Myocyte (in vitro differentiated cells): Measurements from ENCODE around the gene CTXN3. TPM values are rescaled to one million over a fixed set of nuclear protein-coding genes. Genes with fewer than 3 reads are reported as not detected.
A peak's percentile ranks its signal among the peaks of the same experiment; 100 is the strongest.

Experiments
- DNase-seq: peaks from one replicate; pipeline ENCODE4 v3.0.0-alpha.2; 2012; ENCODE audit warnings: low read depth
- total RNA-seq: library from RNA; depleted of rRNA; stranded (reverse); fragments of >200 nt; gene quantifications from 2 replicates; pipeline ENCODE4 v1.2.3, GENCODE V29; 2014

CTXN3 gene
- total RNA-seq, 1 donor from 2014 or later = not detected

- no peak for DNase-seq
These were observed 47.8 kb downstream of the CTXN3 start for GRCh38 chr5:127696683-127697082.

- DNase-seq = no peak
These were observed 49.2 kb downstream of the CTXN3 start for GRCh38 chr5:127697894-127698600.

- DNase-seq = no peak
These were observed 50.5 kb downstream of the CTXN3 start for GRCh38 chr5:127699416-127699815.

- no peak for DNase-seq
These were observed 51.4 kb downstream of the CTXN3 start for GRCh38 chr5:127700237-127700766.

DNA sequence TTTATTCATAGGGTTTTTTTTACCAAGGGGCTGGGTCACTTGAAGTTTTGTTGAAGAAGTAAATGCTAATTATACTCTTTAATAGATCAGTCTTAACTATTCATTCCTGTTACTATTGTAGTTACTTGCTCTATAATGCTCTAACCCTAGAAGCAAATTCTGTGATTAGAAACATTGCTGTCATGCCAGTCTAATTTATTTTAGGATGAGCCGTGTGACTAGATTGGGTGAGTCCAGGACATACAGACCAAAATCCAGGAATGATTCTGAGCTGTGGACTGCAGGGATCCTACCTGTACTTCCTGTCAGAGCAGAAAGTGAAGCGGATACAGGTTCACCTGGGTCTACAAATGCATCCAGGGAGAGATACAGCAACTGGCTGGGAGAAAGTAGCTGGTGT, 53.6 kb downstream of the CTXN3 start:
- DNase-seq = no peak

- no peak for DNase-seq
These were observed 54.2 kb downstream of the CTXN3 start, which contains the start of gene CCDC192 for GRCh38 chr5:127702926-127703561. CCDC192 (plus strand) TSS chr5:127703391; CDS start chr5:127703446, 55 bp downstream.

DNA sequence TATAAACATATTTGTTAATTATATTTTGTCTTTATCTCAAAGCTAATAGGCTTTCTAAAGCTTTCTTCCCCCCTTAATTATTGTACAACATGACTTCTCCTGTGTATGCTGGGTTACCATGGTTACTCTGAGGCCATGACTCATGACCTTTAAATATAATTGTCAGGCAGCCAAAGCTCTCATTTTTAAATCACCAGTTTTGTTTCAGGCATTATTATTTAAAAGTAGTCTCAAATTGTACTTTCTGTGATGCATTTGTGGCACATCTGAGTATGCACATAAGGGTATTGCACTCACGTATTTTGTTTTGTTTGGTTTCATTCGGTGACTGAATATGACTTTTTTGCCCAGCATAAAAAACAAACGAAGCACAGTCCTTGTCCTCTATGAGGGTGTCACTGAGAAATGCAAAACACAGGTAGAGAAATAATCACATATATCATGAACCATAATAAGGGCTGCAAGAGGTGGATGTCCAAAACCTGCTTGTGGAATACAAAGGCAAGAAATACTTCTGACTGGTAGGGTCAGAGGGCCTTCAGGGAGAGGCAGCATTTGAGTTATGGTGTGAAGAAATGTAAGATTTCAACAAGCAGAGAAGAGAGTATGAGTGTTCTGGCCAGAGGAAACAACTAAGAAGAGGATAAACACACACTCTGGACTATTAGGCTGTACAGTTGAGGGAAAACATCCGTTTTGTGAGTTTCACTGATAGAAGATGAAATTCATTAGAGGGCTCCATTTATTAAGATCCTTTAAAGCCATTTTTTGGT, 56.4 kb downstream of the CTXN3 start:
- peak; percentile 72 for DNase-seq

DNA sequence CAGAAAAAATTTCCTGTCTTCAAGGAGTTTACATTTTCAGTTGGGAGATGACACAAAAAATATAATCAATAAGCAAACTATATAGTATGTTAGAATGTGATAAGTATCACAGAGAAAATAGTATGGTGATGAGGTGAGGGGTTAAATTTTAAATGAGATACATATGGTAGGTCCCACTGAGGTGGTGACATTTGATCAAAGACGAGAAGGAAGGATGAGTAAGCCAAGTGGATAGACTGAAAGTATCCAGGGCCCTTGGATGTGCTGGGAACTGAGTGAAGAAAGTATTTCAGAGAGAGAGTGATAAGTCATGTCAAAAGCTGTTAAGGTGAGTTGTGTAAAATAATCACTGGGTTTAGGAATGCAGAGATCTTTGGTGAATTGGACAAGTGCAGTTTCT, 57.8 kb downstream of the CTXN3 start:
- no peak for DNase-seq

DNA sequence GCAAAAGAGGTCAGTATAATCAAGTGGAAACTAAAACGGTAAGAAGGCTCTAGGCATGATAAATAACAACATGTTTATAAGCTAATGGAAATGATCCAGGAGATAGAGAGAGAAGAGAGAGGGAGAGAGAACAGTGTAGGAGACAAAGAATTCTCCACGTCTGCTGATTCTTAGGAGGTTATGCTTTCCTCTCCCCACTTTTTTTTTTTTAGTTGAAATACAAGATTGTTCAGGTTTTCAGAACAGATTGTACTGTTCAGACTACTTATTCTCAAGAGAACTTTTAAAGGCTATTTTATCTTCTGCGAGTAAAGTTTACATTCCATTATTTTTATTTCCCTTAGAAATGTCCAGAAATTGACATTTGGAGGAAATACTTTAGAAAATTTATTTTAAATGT, 58.3 kb downstream of the CTXN3 start:
- DNase-seq = no peak

Other genes with a start within 250 kb of the CTXN3 start
- 45.6 and 52.5 TPM in 2 replicates for gene PRRC1, start 131.4 kb upstream of the CTXN3 start, total RNA-seq
- not detected in 2 replicates for gene CCDC192, start 54.3 kb downstream of the CTXN3 start, total RNA-seq